ENCODE results near the gene PACS1.

Gene PACS1

DNA sequence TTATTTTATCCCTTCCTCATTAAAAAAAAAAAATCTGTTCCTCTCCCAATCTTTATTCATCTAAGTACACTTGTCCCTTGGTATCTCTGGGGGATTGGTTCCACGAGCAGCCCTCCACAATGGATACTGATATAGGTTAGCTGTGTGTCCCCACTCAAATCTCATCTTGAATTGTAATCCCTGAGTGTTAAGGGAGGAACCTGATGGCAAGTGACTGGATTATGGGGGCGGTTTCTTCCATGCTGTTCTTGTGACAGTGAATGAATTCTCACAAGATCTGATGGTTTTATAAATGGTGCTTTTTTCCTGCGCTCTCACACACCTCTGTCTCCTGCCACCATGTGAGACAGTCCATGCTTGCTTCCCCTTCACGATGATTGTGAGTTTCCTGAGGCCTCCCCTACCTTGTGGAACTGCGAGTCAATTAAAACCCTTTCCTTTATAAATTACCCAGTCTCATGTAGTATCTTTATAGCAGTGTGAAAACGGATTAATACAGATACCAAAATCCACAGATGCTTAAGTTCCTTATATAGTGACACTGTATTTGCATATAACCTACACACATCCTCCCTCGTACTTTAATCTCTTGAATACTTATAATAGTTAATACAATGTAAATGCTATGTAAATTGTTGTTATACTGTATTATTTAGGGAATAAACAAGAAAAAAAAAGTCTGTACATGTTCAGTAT lies 62.0 kb downstream of the PACS1 start:
- in situ Hi-C loops (cut with MboI; ENCODE audit: low sequenced_read_pairs), result no loop called here

GRCh38 chr11:66133216-66133775 lies 63.2 kb downstream of the PACS1 start:
- in situ Hi-C loops (cut with MboI; ENCODE audit: low sequenced_read_pairs), result no loop called here

- in situ Hi-C loops (cut with MboI; ENCODE audit: low sequenced_read_pairs), result no loop called here
These were observed 66.7 kb downstream of the PACS1 start for GRCh38 chr11:66136752-66137123.

DNA sequence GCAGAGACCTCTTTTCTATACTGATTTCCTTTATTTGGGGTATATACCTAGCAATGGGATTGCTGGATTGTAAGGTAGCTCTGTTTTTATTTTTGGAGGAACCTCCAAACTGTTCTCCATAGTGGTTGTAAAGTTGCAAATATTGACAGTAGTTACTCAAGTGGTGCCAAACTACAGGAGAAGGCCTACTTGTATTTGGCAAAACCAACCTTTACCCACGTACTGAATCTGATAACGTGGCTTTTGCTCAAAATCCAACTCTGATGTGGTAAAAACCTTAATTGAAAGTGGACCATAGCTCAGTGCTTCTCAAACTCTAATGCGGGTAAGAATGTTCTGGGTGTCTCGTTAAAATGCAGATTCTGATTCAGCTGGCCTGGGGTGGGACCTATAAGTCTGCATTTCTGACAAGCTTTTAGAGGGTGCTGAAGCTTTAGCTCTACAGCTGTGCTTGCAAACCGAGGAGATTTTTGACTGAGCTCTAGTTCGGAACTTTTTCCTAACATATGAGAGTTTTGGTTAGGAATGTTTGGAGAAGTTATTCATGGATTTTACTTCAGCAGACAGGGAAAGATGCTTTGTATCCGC lies 69.8 kb downstream of the PACS1 start:
- in situ Hi-C loops (cut with MboI; ENCODE audit: low sequenced_read_pairs), result no loop called here

DNA sequence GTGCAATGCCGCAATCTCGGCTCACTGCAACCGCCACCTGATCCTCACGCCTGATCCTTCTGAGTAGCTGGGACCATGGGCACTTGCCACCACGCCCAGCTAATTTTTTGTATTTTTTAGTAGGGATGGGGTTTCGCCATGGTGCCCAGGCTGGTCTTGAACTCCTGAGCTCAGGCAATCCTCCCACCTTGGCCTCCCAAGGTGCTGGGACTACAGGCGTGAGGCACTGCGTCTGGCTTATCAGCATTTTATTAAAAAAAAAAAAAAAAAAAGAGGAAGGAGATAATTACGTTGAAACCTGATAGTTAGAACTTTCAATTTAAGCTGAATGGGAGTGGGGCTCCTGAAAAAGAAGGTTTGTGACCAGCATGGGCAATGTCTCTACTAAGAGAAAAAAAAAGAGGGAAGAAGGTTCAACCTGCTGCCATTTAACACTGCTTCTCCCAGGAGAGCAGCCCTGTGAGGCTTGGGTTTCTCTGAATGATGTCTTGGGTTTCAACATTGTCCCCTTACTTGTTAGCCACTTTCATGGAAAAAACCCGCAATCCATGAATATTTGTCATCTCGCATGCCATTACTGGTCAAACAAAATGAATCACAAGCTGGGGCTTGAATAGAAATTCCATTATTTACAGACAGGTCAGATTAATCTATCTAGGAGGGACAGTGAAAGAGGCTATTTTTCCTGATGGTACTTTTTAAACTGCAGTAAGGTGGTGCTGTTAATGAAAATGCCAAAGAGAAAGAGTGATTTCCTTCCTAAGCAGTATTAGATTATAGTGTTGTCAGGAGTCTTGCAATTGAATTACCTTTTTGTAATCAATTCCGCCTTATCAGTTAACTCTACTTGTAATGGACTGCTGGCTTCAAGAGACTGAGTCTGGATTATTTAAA lies 72.5 kb downstream of the PACS1 start:
- in situ Hi-C loops (cut with MboI; ENCODE audit: low sequenced_read_pairs), result no loop called here

DNA sequence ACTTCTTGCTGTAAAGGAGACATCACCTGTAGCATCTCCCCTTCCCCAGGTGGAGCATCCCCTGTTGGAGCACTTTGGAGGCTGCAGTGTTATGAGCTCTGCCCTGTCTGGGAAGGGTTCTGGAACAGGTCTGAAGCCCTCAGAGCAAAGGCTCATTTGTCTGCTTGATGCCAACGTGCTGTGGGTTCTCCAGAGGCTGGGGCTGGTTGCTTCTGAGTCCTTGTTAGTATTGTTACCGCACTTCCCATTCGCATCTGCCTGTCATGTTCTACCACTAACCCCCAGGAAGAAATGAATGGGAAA lies 73.1 kb downstream of the PACS1 start:
- in situ Hi-C loops (cut with MboI; ENCODE audit: low sequenced_read_pairs), result no loop called here

DNA sequence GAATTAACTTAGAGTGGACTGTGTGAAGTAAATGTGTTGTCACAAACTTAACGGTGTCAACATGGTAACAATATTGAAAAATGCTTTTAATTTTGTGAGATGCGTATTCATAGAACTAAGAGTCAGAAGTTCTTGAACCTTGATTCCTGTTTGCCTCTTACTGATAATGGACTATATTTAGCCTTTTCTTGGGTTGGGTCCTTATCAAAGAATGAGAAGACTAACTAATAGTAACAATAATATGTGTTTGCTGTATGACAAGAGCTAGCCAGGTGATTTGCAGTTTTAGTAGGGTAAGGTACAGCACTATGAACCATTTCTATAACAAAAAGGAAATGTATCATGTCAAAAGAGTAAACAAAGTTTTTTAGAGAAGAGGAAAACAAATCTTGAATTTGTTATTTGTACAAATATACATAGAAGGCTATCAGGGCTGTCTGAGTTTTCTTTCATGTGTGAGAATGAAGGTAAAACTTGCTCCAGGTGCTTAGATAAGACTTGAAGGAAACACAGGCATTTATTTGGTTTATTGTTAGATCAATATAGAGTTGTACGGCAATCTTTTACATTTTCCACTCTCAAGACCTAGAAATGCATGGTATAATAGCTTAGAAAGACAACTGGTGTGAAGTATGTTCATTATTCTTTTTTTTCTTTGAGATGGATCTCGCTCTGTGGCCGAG lies 74.1 kb downstream of the PACS1 start:
- in situ Hi-C loops (cut with MboI; ENCODE audit: low sequenced_read_pairs), result no loop called here

DNA sequence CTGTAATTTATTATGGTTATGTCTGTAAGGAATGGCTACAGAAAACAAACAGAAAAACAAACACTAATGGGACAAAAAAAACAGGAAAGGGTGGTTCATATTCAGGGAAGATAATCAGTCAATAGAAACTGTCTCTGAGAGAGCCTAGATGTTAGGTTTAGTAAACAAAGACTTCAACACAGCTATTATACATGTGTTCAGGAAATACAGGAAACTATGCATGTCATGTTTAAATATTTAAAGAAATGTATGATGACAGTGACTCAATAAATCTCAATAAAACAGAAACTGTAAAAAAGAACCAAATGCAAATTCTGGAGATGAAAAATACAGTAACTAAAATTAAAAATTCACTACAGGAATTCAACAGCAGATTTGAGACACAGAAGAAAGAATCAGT lies 76.0 kb downstream of the PACS1 start:
- in situ Hi-C loops (cut with MboI; ENCODE audit: low sequenced_read_pairs), result no loop called here

- in situ Hi-C loops (cut with MboI; ENCODE audit: low sequenced_read_pairs), result no loop called here
These were observed 76.9 kb downstream of the PACS1 start for GRCh38 chr11:66146940-66147339.

DNA sequence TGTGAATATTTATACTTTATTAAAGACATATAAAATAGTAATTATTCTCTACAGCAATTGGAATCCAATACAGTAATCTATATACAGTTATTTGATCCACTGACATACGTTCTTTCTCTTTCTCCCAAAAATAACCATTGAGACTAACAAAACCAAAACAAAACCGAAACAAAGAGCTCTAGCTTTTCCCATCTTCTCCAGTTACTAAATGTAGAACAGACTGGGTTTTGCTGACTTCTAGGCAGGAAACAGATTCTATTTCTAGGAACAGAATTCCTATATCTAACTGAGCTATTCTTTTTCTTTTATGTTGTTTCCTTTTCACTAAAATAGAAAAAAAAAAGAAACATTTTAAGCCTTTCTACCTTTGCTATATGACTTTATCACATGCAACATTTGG lies 80.1 kb downstream of the PACS1 start:
- in situ Hi-C loops (cut with MboI; ENCODE audit: low sequenced_read_pairs), result no loop called here

DNA sequence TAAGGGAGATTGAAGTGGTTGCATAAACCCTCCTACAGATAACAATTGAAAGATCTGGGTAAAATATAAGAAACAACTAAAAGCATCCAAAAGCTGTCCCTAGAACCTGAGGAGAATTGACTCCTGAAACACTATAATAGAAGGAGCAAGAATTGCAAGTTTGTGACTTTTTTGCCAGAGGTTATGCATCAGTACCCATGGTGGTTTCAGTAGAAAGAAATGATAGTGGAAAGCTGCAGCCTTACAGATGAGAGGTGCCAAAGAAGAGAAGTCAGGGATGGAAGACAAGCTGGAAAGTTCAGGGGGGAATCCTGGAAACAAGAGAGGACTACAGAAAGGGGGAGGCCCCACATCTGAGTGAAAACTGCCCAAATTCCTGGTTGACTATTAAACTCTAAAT lies 80.7 kb downstream of the PACS1 start:
- in situ Hi-C loops (cut with MboI; ENCODE audit: low sequenced_read_pairs), result no loop called here

GRCh38 chr11:66151273-66151672 lies 81.2 kb downstream of the PACS1 start:
- in situ Hi-C loops (cut with MboI; ENCODE audit: low sequenced_read_pairs), result no loop called here

GRCh38 chr11:66154109-66154508 lies 84.0 kb downstream of the PACS1 start:
- in situ Hi-C loops (cut with MboI; ENCODE audit: low sequenced_read_pairs), result no loop called here

GRCh38 chr11:66155387-66156073 lies 85.5 kb downstream of the PACS1 start:
- in situ Hi-C loops (cut with MboI; ENCODE audit: low sequenced_read_pairs), result no loop called here

DNA sequence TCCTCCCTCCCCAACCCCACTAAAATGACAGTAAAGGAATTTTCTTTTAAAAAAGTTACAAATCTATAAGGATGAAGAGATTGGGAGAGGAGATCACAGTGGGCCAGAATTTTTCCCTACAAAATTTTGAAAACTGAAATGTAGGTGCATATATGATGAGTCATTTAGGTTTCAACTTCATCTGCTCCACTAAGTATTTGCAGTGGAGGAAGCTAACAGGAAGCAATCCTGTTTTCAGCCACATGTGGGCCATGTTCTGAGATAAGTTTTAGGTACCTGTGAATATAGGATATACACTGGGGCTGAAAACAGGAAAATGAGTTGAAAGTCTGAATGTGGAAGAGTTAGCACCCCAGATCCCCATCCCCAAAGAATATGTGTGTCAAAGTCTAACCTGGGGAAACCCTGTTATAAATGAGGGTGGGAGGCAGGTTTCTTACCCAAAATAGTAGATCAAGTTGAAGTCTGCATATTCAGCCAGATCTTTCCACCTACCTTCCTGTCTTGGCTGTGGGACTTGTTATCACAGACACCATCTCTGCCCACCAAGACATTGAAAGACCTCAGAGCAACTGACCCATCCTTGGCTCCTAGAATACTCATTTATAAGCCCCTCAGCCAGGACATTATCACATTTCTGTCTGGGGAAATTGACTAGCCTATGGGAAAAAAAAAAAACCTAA lies 87.3 kb downstream of the PACS1 start:
- in situ Hi-C loops (cut with MboI; ENCODE audit: low sequenced_read_pairs), result no loop called here

- in situ Hi-C loops (cut with MboI; ENCODE audit: low sequenced_read_pairs), result no loop called here
These were observed 88.1 kb downstream of the PACS1 start for GRCh38 chr11:66158156-66158555.

DNA sequence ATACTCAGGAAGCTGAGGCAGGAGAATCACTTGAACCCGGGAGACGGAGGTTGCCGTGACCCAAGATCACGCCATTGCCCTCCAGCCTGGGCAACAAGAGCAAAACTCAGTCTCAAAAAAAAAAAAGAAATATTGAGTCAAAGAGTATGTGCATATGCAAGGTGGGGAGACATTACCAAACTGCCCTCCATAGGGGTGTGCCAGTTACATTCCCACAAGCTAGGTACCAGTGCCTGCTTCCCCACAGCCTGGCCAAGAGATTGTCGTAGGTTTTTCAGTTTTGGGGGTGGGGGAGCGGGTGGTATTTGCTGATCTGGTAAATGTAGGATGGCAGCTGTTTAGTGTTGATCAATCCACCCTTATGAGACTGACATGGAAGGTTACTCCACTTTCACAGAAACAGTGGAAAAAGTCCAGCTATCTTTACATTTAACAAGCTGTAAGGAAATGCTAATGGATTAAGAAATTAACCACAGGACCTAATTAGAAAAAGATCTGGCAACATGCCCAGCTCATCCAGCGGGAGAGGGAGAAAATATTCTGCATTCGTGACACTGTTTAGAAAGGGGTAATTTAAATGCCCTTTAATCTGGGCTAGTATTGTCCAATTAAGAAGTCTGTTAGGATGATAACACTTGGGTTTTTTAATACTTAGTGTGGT lies 89.4 kb downstream of the PACS1 start:
- in situ Hi-C loops (cut with MboI; ENCODE audit: low sequenced_read_pairs), result no loop called here

DNA sequence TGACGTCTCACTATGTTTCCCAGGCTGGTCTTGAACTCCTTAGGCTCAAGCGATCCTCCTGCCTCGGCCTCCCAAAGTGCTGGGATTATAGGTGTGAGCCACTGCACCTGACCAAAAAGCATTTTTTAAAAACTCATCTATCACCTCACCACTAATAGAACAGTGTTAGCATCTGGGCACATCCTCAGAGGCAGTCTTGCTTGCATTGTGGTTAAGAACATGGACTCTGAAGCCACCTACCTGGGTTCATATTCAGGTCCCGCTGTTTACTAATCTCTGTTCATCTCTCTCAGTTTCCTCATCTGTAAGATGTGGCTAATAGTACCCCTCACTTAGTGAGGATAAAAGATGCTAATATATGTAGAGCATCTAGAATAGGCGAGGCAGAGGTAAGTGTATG lies 90.6 kb downstream of the PACS1 start:
- in situ Hi-C loops (cut with MboI; ENCODE audit: low sequenced_read_pairs), result no loop called here

DNA sequence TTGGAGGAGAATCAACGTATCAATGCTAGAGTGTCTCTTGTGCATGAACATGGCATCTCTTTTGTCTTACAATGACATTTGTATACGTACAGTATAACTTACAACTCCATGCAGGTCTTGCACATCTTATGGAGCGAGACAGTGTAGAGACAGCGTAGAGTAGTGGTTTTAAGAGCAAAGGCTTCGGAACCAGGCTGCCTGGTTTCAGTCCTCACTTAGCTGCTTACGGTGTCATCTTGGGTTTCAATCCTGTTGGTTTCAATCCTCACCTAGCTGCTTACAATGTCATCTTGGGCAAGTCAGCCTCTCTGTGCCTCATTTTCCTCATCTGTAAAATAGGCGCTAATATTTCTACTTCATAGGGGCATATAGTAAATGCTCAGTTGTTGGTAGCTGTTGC lies 98.2 kb downstream of the PACS1 start:
- in situ Hi-C loops (cut with MboI; ENCODE audit: low sequenced_read_pairs), result no loop called here

GRCh38 chr11:66172146-66172545 lies 102.1 kb downstream of the PACS1 start:
- in situ Hi-C loops (cut with MboI; ENCODE audit: low sequenced_read_pairs), result no loop called here
